NCI-H1436 (cell line): Measurements from ENCODE around the gene FMN2.

ENCODE experiments used
- DNase-seq: peaks from one replicate; lab custom pipeline; 2025; lab: John Stamatoyannopoulos, UW

Gene FMN2

DNA sequence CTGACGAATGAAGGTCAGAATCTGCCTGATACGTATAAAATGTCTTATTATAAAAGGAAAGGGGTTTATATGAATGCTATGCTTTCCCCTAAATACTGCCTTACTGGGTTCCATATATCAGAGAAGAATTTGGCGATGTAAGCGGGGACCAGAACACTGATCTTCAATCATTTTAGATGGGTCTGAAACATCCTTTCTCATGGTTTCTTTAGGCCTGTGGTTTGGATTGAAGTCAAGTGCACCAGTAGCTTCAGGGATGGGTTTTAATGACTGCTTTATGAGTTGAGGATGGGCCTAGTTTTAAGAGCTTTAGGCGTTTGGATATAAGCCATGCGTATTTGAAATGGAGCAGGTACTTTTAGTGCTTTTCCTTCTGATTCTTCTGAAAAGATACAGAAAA, 6.9 kb downstream of the FMN2 start:
- DNase-seq, result no peak

DNA sequence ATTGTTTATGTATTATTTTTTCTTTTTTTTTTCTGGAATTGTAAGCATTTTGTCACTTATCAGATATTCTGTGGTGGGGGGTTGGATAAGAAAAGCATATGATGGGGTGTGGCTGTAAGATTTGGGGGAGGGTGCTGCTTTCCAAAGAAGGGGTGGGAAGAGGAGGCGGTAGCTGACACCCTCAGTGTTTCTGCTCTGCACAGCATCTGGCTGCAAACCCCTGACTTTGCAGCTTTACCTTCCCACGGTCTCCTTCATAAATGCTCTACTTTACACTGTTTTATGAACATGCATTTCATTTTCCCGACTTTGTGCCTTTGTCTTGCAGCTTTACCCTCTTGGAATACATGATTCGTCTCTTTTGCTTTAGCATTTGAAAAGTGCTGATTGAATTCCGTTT, 7.6 kb downstream of the FMN2 start:
- no peak for DNase-seq

DNA sequence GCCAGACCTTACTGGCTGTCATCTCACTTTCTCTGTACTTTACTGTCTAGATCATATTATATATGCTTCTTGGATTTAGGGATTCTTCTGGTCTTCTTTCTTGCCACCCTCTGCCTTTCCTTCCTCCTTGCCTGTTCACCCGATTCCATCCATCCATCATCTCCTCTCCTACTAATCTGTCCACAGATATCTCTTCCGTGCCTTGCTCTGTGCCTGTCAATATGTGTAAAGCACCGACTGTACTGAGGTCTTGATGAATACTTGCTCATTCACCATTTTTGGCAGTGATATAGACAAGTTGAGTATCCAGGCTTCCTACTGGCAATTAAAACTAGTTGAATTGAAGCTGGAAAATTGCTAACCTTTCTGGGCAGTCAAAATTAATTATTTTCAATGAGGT, 8.1 kb downstream of the FMN2 start:
- DNase-seq, result no peak

GRCh38 chr1:240100371-240100934, 8.8 kb downstream of the FMN2 start:
- DNase-seq, result no peak

- no peak for DNase-seq
Measured at GRCh38 chr1:240101306-240101705, 9.6 kb downstream of the FMN2 start.

GRCh38 chr1:240101737-240102136, 10.1 kb downstream of the FMN2 start:
- DNase-seq, result no peak

GRCh38 chr1:240104672-240105071, 13.0 kb downstream of the FMN2 start:
- DNase-seq, result no peak

GRCh38 chr1:240107058-240107684, 15.5 kb downstream of the FMN2 start:
- no peak for DNase-seq

GRCh38 chr1:240109130-240109529, 17.4 kb downstream of the FMN2 start:
- DNase-seq, result no peak

- DNase-seq, result no peak
Measured at GRCh38 chr1:240109920-240110636, 18.4 kb downstream of the FMN2 start.

GRCh38 chr1:240111558-240111957, 19.9 kb downstream of the FMN2 start:
- DNase-seq, result no peak

- no peak for DNase-seq
Measured at GRCh38 chr1:240114222-240114621, 22.5 kb downstream of the FMN2 start.

DNA sequence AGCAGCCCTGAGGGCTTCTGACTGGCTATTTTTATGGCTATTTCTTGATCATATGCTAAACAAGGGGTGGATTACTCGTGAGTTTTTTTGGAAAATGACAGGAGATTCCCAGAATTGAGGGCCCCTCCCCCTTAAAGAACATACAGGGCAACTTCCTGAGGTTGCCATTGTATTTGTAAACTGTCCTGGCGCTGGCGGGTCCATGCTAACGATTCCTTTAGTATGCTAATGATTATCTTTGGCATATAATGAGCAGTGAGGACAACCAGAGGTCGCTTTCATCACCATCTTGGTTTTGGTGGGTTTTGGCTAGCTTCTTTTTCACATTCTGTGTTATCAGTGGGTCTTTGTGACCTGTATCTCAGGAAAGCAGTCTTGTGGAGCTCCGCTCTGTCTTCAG, 24.1 kb downstream of the FMN2 start:
- DNase-seq, result no peak

DNA sequence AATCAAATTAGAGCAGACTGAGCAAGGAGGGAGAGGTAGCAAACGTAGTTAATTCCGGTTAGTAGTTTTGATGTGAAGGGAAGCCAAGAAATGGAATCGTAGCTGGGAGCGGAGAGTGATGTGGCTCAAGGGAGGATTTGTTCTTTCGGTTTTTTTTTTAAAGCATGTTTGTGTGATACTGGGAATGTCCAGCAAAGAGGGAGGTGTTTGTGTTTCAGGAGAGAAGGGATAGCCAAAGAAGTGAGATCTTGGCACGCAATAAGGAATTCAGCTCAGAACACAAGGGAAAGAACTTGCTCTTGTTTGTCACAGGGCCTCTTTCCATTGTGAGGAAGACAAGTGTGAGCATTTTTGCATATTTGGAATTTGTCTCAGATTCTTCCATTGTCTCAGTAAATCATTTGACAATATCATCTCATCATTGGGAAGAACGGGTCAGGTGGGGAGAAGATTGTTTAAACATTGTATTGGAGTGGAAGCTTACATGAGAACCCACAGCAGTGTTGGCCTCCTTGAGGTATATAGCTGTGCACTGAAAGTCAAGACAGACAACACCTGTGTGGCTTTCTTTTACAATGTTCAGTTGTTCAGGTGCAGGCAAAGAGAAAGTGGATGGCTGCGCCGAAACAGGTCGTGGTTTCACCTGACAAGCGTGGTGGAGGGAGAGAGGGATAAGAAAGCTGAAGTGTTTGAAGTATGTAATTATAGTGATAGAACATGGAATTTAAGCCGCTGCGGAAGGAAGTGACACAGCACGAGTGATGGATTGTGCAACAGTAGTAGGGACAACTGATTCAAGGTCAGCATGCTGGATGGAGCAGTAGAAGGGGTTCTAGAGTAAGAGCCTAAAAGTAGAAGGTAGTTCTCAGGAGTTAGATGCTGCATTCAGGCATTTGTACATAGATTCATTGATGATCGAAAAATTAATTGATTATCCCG, 25.4 kb downstream of the FMN2 start:
- DNase-seq, result peak; percentile 13

GRCh38 chr1:240117930-240118329, 26.2 kb downstream of the FMN2 start:
- no peak for DNase-seq

DNA sequence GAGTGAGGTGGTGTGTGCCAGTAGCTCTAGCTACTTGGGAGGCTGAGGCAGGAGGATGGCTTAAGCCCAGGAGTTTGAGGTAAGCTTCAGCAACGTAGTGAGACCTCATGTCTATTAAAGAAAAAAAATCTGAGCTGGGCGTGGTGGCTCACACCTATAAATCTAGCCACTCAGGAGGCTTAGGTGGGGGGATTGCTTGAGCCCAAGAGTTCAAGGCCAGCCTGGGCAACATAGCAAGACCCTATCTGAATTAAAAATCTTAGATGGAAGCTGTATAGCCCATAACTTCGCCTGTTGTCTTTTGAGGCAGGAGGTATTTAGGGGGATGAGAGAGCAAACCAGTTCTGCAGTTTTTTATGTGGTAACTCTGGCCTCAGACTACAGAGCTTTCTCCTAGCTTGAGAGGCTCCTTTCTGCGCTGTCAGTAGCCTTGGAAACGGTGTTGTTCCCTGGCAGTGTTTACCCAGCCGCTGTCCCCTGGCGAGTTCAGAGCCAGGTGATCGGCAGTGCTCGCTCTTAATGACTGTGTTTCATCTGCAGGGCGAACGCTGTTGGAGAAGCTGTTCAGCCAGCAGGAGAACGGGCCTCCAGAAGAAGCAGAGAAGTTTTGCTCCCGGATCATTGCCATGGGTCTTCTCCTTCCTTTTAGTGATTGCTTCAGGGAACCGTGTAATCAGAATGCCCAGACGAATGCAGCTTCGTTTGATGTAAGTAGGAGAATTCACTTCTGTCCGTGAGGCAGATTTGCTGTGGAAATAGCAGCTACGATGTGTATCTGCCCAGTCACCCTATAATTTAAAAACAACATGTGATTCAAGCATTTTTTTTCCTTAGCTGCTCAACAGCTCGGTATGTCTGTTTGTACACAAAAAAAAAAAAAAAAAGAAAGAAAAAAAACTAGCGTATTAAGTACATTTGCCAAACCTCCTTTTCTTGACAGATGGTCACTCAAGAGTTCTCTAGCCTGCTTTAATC, 31.2 kb downstream of the FMN2 start:
- peak; percentile 89 for DNase-seq

GRCh38 chr1:240126821-240127220, 35.1 kb downstream of the FMN2 start:
- DNase-seq, result no peak

- DNase-seq, result no peak
Measured at GRCh38 chr1:240128366-240128765, 36.7 kb downstream of the FMN2 start.

- no peak for DNase-seq
Measured at GRCh38 chr1:240134113-240134512, 42.4 kb downstream of the FMN2 start.

- DNase-seq, result no peak
Measured at GRCh38 chr1:240134596-240134995, 42.9 kb downstream of the FMN2 start.

DNA sequence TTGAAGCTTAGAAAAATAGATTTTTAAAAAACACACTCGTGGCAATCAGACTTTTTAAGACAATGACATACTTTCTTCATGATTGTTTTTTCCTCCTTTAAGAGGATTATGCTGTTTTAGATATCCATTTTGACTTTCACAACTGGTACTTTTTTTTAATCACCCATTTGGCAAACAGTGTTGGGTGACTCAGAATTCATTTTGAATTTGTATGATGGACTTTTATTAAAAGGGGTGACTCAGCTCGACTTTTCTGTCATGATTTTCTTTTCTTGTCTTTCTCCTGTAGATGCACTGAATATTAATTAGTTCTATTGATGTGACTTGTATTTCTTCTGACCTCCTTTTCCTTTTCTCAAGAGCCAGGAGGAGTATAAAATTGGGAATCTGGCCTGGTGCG, 44.7 kb downstream of the FMN2 start:
- DNase-seq, result no peak
